Osteoblast (primary cell): ENCODE measurements around the gene EIF3J. TPM values are rescaled to one million over a fixed set of nuclear protein-coding genes. Genes with fewer than 3 reads are reported as not detected.
"Not testable (repeated sequence)": the region's sequence is repeated elsewhere in the genome, so short reads cannot be mapped to it uniquely, and the experiment has no call there.

Experiments
- DNase-seq: peaks from one replicate; pipeline ENCODE4 v3.0.0; 2011; ENCODE audit warnings: low spot score, mixed read lengths; ENCODE audit not compliant: insufficient read length; ENCODE audit errors: missing footprints
- H2AFZ ChIP-seq: 2 replicates; pipeline ENCODE4 v1.6.0; 2011; ENCODE audit warnings: mild to moderate bottlenecking, low read length
- H3K27ac ChIP-seq: 2 replicates; pipeline ENCODE4 v1.5.1; 2011; ENCODE audit warnings: mild to moderate bottlenecking, low read depth, low read length, moderate library complexity
- H3K27me3 ChIP-seq: 2 replicates; pipeline ENCODE4 v1.6.0; 2012; ENCODE audit warnings: mild to moderate bottlenecking, control low read depth, inconsistent platforms, low read length, moderate library complexity; ENCODE audit not compliant: insufficient read depth
- H3K36me3 ChIP-seq: 2 replicates; pipeline ENCODE4 v1.5.1; 2011; ENCODE audit warnings: mild to moderate bottlenecking, low read length, control low read depth, moderate library complexity; ENCODE audit not compliant: insufficient read depth
- H3K4me1 ChIP-seq: 2 replicates; pipeline ENCODE4 v1.5.1; 2011; ENCODE audit warnings: mild to moderate bottlenecking, low read length, control low read depth, moderate library complexity; ENCODE audit not compliant: insufficient read depth
- H3K4me2 ChIP-seq: 2 replicates; pipeline ENCODE4 v1.6.0; 2011; ENCODE audit warnings: mild to moderate bottlenecking, low read length; ENCODE audit not compliant: insufficient read depth
- H3K4me3 ChIP-seq: fragments of 200-600 bp; sonication (generic); 3 replicates; pipeline ENCODE4 v1.5.1; 2012; ENCODE audit warnings: mild to moderate bottlenecking, low read length, inconsistent platforms; ENCODE audit not compliant: insufficient read depth
- H3K79me2 ChIP-seq: 2 replicates; pipeline ENCODE4 v1.6.0; 2012; ENCODE audit warnings: mild to moderate bottlenecking, low read length, control low read depth, inconsistent platforms; ENCODE audit not compliant: insufficient read depth
- H3K9me3 ChIP-seq: 2 replicates; pipeline ENCODE4 v1.5.1; 2011; ENCODE audit warnings: low read depth, low read length, control low read depth
- H4K20me1 ChIP-seq: 2 replicates; pipeline ENCODE4 v1.6.0; 2012; ENCODE audit warnings: mild to moderate bottlenecking, low read length, control low read depth; ENCODE audit not compliant: insufficient read depth
- total RNA-seq: library from RNA; depleted of rRNA; stranded (reverse); fragments of >200 nt; gene quantifications from 2 replicates; pipeline ENCODE4 v1.2.3, GENCODE V29; 2012
- TF ChIP-seq, protein P1 (sequence below): IDR thresholded peaks from 2 replicates; pipeline ENCODE4 v1.5.1; 2011; ENCODE audit warnings: mild to moderate bottlenecking, low read depth, low read length, moderate library complexity; ENCODE audit errors: extremely low read depth

The EIF3J gene
- total RNA-seq, 1 donor = 36.2 TPM

DNA sequence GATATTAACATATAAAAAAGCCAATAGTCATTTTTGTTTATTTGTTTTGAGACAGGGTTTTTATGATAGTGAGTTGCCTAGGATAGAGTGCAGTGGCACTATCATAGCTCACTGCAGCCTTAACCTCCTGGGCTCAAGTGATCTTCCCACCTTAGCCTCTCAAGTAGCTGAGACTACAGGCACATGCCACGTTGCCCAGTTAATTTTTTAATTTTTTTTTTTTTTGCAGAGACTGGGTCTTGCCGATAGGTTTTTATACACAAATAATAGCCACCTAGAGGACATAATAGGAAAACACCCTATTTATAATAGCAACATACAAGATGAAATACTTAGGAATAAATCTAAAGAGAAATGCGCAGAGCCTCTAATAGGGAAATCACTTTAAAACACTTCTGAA is 13.3 kb downstream of the EIF3J start:
- H3K79me2 ChIP-seq = peaks cover 84% of the 10 kb centered on the region
- H2AFZ ChIP-seq = no peak overlapping the region
- peaks cover 16% of the 10 kb centered on the region for H3K4me1 ChIP-seq
- no peak overlapping the region for H3K4me2 ChIP-seq
- H3K27ac ChIP-seq = no peak overlapping the region
- no peaks in the 10 kb centered on the region for H3K9me3 ChIP-seq
- no peak for DNase-seq
- peaks cover 41% of the 10 kb centered on the region for H3K36me3 ChIP-seq
- H3K4me3 ChIP-seq = no peak overlapping the region
- H4K20me1 ChIP-seq = peaks cover 18% of the 10 kb centered on the region
- H3K27me3 ChIP-seq = no peaks in the 10 kb centered on the region
- TF ChIP-seq, protein P1, sequence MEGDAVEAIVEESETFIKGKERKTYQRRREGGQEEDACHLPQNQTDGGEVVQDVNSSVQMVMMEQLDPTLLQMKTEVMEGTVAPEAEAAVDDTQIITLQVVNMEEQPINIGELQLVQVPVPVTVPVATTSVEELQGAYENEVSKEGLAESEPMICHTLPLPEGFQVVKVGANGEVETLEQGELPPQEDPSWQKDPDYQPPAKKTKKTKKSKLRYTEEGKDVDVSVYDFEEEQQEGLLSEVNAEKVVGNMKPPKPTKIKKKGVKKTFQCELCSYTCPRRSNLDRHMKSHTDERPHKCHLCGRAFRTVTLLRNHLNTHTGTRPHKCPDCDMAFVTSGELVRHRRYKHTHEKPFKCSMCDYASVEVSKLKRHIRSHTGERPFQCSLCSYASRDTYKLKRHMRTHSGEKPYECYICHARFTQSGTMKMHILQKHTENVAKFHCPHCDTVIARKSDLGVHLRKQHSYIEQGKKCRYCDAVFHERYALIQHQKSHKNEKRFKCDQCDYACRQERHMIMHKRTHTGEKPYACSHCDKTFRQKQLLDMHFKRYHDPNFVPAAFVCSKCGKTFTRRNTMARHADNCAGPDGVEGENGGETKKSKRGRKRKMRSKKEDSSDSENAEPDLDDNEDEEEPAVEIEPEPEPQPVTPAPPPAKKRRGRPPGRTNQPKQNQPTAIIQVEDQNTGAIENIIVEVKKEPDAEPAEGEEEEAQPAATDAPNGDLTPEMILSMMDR = peak; percentile 50

- H4K20me1 ChIP-seq = peaks cover 13% of the 10 kb centered on the region
- no peak overlapping the region for H3K4me3 ChIP-seq
- peaks cover 15% of the 10 kb centered on the region for H3K4me1 ChIP-seq
- no peaks in the 10 kb centered on the region for H3K9me3 ChIP-seq
- H3K27me3 ChIP-seq = no peaks in the 10 kb centered on the region
- H3K4me2 ChIP-seq = no peak overlapping the region
- peaks cover 84% of the 10 kb centered on the region for H3K79me2 ChIP-seq
- TF ChIP-seq, protein P1 = no peak
- no peak for DNase-seq
- no peak overlapping the region for H2AFZ ChIP-seq
- H3K36me3 ChIP-seq = peaks cover 46% of the 10 kb centered on the region
- no peak overlapping the region for H3K27ac ChIP-seq
These were observed 13.8 kb downstream of the EIF3J start for GRCh38 chr15:44550734-44551133.

DNA sequence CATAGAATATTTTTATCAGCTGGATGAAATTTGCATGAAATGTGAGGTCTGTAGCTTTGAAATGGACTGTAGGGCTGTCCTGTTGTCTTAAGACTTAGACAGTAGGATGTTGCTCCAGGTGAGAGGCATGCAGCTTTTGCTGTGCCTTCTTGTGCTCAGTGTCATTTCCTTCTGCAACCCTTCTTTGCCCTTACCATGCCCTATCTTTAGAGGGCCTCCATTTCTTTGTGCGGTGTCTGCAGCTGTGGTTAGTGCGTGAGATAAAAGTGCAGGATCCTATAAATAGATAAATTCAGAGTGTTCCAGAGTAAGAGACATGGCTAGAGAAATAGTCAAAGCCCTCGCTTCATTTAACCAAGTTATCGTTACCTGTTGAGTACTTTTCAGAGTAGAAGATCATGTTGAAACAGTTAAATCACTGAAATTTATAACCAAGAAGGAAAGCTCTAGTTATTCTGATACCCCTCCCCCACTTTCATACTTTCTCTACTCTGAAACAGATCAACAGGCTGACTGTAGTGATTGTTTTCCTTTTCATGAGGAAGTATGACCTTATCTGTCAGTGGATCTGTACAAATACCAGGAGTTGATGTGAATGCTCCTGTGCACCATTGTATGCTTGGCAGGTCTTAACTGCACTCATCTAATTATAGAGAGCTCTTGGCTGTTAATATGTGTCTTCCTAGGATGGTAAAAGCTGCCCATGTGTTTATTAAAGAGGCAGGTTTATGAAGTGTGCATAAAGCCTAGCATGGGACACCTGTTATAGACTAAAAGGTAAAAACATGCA is 18.2 kb downstream of the EIF3J start:
- Histone ChIP-seq H3K27ac (no peak overlapping the region), H3K27me3 (no peaks in the 10 kb centered on the region), H4K20me1 (peaks cover 8% of the 10 kb centered on the region), H2AFZ (no peak overlapping the region), H3K79me2 (peaks cover 56% of the 10 kb centered on the region), H3K4me2 (no peak overlapping the region), H3K4me1 (peaks cover 1% of the 10 kb centered on the region), H3K4me3 (no peak overlapping the region), H3K9me3 (no peaks in the 10 kb centered on the region), H3K36me3 (peaks cover 80% of the 10 kb centered on the region)
- TF ChIP-seq, protein P1 = no peak
- DNase-seq = peak; percentile 18

- peaks cover 91% of the 10 kb centered on the region for H3K36me3 ChIP-seq
These were observed 24.0 kb downstream of the EIF3J start for GRCh38 chr15:44560926-44561325.

More at GRCh38 chr15:44560926-44561325, 24.0 kb downstream of the EIF3J start:
- H3K27ac ChIP-seq, H2AFZ ChIP-seq, DNase-seq, H3K27me3 ChIP-seq, H3K4me3 ChIP-seq, H4K20me1 ChIP-seq, H3K9me3 ChIP-seq, H3K4me1 ChIP-seq, H3K4me2 ChIP-seq: not testable (repeated sequence)
- peaks cover 13% of the 10 kb centered on the region for H3K79me2 ChIP-seq
